ENCODE measurements around the gene SUN2.

GRCh38 chr22:38768036-38768435 is 12.2 kb upstream of the SUN2 start:
- TF ChIP-seq CTCF (IDR thresholded peaks at IDR 0.05; ENCODE audit: low read depth, low read length) (no peak), EZH2phosphoT487 (IDR thresholded peaks at IDR 0.05; ENCODE audit: low read depth) (no peak)
